ENCODE results near the gene COX8A.

Gene COX8A

GRCh38 chr11:64021757-64022093, 47.3 kb downstream of the COX8A start:
- no peak for DNase-seq (ENCODE audit: low read depth)

DNA sequence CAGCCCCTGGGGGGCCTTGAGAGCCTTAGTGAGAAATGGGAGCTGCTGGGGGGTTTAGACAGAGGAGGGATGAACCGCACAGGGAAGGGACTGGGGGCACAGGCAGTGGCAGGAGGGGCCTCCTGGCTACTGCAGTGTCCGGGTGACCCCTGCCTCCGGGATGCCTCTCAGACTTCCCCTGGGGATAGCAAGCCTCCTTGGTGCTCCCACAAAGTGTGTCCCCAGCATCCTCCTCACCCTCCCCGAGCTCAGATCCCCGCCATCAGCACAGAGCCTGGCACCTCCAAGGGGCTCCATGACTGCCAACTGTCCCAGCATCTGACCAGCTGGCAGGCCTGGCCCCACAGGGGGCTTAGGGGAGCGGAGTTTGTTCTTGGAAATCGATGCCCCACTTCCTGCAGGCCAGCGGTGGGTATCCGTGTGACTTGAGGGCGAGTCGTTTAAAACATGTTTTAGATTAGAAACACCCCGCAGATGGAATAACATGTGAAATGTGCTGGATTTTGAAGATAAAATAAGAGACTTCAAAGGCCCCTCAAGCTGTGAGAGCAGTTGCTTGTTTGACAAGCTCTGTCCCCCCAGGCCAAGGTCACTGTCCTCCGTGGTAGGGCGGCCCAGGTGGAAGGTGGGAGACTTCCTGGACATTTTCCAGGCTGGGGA, 47.8 kb downstream of the COX8A start:
- DNase-seq (ENCODE audit: low read depth) = no peak

DNA sequence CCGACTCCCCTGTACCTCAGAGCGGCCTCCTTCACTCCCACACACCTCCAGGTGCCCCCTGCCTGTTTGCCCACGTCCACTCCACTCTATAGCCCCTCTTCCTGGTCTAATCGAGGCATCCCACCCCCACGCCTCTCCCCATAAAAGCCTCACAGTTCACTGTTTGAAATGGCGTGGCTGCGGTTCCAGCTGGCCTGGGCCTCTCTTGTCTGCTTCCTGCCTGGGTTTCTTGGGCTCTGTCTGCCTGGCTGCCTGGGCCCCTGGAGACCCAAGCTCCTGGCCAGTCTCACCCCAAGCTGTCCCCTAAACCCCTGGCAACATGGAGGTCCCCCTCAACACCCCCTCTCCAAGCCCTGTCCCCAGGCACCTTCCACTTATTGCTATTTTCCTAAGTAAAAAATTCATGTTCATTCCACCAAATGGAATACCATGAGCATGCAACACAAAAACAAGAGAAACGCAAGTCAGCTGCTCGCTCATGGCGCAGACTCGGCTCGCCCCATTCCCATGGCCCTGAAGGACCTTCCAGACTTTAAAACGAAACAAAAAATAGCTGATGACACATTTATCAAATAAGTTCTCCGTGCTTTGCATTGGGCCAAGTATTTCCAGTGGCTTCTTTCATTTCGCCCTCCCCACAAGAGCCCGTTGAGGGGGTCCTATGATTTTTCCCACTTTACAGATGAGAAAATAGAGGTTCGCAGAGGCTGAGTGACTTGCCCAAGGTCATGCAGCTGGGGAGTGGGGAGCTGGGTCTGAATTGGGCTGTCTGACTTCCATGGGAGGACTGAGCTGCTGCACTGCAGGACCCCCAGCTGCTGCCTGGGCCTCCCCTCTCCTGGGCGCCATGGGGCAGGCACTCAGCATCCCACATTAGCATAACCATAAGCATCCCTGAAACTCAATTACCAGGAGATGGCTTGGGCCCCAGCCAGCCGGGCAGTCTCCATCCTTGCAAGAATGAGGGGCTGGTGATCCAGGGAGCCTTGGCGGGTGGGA, 49.6 kb downstream of the COX8A start:
- no peak for DNase-seq (ENCODE audit: low read depth)

- no peak for DNase-seq (ENCODE audit: low read depth)
Measured at GRCh38 chr11:64025205-64025604, 50.8 kb downstream of the COX8A start.
